Naive thymus-derived CD4-positive, alpha-beta T cell (primary cell): ENCODE data around the gene OSBP2. TPM values are rescaled to one million over a fixed set of nuclear protein-coding genes. Genes with fewer than 3 reads are reported as not detected.
A peak's percentile ranks its signal among the peaks of the same experiment; 100 is the strongest.

Experiments
- ATAC-seq: fragments of 150-1000 bp; cut with Tn5 transposase; 2 replicates; pipeline ENCODE4 v1.10.0; 2021; ENCODE audit warnings: mild to moderate bottlenecking, moderate library complexity
- CTCF ChIA-PET: fragments of 350-600 bp; sonication (Branson Sonifier 250); formaldehyde crosslinking; loops from one replicate; lab custom pipeline; 2021; ENCODE audit warnings: antibody characterized with exemption; lab: Charles Lee
- POLR2A ChIA-PET: fragments of 350-600 bp; sonication (Branson Sonifier 250); formaldehyde crosslinking; loops from one replicate; lab custom pipeline; 2021; ENCODE audit warnings: antibody characterized with exemption, inconsistent platforms; lab: Charles Lee
- DNase-seq, 9 donors: peaks; one replicate each; pipeline versions ENCODE4 v3.0.0 to v3.0.0-alpha.2; 2020 to 2022; ENCODE audit warnings: mixed read lengths in 1 of 9
- H3K27ac ChIP-seq: one replicate; pipeline ENCODE4 v1.7.0; 2013; ENCODE audit warnings: mild to moderate bottlenecking, low read depth, low read length, moderate library complexity
- H3K27me3 ChIP-seq, 2 donors: one replicate each; pipeline ENCODE4 v1.7.0; 2013; ENCODE audit warnings: low read length in 2 of 2, mild to moderate bottlenecking in 2 of 2, moderate library complexity in 2 of 2; ENCODE audit not compliant: control insufficient read depth in 2 of 2, insufficient read depth in 2 of 2
- H3K36me3 ChIP-seq, 3 experiments: 1 replicate in 2 of 3; 2 replicates in 1 of 3; pipeline ENCODE4 v1.7.0; 2013; ENCODE audit warnings: low read length in 3 of 3, mild to moderate bottlenecking in 3 of 3, moderate library complexity in 1 of 3; ENCODE audit not compliant: insufficient read depth in 3 of 3, control insufficient read depth in 2 of 3
- H3K4me1 ChIP-seq, 2 donors: one replicate each; pipeline ENCODE4 v1.7.0; 2013; ENCODE audit warnings: low read length in 2 of 2, mild to moderate bottlenecking in 2 of 2, moderate library complexity in 1 of 2; ENCODE audit not compliant: control insufficient read depth in 2 of 2, insufficient read depth in 2 of 2
- H3K4me3 ChIP-seq: 2 replicates; pipeline ENCODE4 v1.7.0; 2013; ENCODE audit warnings: mild to moderate bottlenecking, low read length
- H3K9me3 ChIP-seq, 3 experiments: 1 replicate in 2 of 3; 2 replicates in 1 of 3; pipeline ENCODE4 v1.7.0; 2013; ENCODE audit warnings: low read length in 3 of 3; ENCODE audit not compliant: control insufficient read depth in 2 of 3
- H3K27ac Mint-ChIP-seq, 9 donors: one replicate each; pipeline ENCODE4 v1.8.0; 2020 to 2022; ENCODE audit warnings: mixed read lengths in 9 of 9, mild to moderate bottlenecking in 8 of 9, moderate library complexity in 5 of 9, inconsistent platforms in 2 of 9
- H3K27me3 Mint-ChIP-seq, 5 donors: one replicate each; pipeline ENCODE4 v1.8.0; 2021 to 2022; ENCODE audit warnings: mixed read lengths in 5 of 5, mild to moderate bottlenecking in 1 of 5
- H3K36me3 Mint-ChIP-seq, 5 donors: one replicate each; pipeline ENCODE4 v1.8.0; 2020 to 2022; ENCODE audit warnings: mixed read lengths in 5 of 5, mild to moderate bottlenecking in 3 of 5, inconsistent platforms in 1 of 5
- H3K4me1 Mint-ChIP-seq, 7 donors: one replicate each; pipeline ENCODE4 v1.8.0; 2020 to 2022; ENCODE audit warnings: mixed read lengths in 7 of 7, mild to moderate bottlenecking in 3 of 7, inconsistent platforms in 1 of 7
- H3K4me3 Mint-ChIP-seq, 10 donors: one replicate each; pipeline ENCODE4 v1.8.0; 2020 to 2022; ENCODE audit warnings: mild to moderate bottlenecking in 10 of 10, mixed read lengths in 10 of 10, moderate library complexity in 6 of 10, inconsistent platforms in 2 of 10
- H3K9me3 Mint-ChIP-seq, 11 donors: one replicate each; pipeline ENCODE4 v1.8.0; 2020 to 2022; ENCODE audit warnings: mixed read lengths in 11 of 11, mild to moderate bottlenecking in 4 of 11, inconsistent platforms in 1 of 11, moderate library complexity in 1 of 11
- intact Hi-C, 2 donors: fragments of 100-400 bp; cut with micrococcal nuclease; formaldehyde crosslinking; loops; one replicate each; pipeline ENCODE4 v1.15.1; 2023
- polyA plus RNA-seq, 2 donors: library from polyadenylated mRNA; unstranded; fragments of 300-500 nt; fragmentation: Illumina TruSeq; gene quantifications; one replicate each; pipeline ENCODE4 v1.2.3, GENCODE V29; 2021
- total RNA-seq, 6 experiments: library from RNA in 5 of 6; stranded (reverse) in 5 of 6; gene quantifications; 1 replicate in 5 of 6; 2 replicates in 1 of 6; pipeline ENCODE4 v1.2.3 and lab custom pipeline; 2021 to 2026

The OSBP2 gene
- total and polyA plus RNA-seq, 7 experiments from 2014 or later = 0.37 to 2.7 (median 1.8) TPM

DNA sequence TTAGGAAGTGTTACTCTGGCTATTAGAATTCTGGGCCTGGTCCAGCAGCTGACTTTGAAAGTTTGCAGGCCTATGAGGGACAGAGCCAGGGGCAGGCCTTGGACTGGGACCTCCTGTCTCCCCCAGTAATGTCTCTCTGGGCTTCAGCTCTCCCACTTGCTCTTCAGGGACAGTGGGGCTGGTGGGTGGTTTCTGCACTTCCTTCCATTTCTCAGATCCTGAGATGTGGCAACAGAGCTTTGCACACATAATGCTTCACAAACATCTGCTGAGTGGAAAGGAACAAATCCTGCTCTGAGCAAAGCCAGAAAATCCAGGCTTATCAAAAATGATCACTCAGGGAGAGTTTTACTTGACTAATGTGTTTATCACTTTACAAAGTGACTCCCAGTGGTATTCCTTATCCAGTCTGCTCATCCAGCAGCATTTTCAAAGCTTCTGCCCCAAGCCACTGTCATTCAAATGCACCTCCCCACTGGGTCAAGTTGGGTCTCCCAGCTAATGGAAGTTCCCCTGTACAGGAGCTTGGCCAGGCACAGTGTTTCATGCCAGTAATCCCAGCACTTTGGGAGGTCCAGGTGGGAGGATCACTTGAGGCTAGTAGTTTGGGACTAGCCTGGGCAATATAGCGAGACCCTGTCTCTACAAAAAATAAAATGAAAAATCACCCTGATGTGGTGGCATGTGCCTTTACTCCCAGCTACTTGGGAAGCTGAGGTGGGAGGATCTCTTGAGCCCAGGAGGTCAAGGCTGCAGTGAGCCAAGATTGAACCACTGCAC lies 13.5 kb upstream of the OSBP2 start:
- Histone ChIP-seq H3K4me1 (no peaks in the 10 kb centered on the region), H3K27ac (no peak overlapping the region), H3K4me3 (no peak overlapping the region), H3K9me3 (no peaks in the 10 kb centered on the region), H3K27me3 (no peaks in the 10 kb centered on the region), H3K36me3 (no peaks in the 10 kb centered on the region)
- ChIA-PET POLR2A (no interaction called here), CTCF (no interaction called here)
- Mint-ChIP-seq H3K4me1 (no peaks in the 10 kb centered on the region), H3K36me3 (no peaks in the 10 kb centered on the region), H3K4me3 (no peak overlapping the region), H3K9me3 (no peaks in the 10 kb centered on the region), H3K27ac (no peak overlapping the region), H3K27me3 (peaks cover 0 to 29% (median 6%) of the 10 kb centered on the region in 5 donors)
- ATAC-seq (no peak), DNase-seq (no peak)
- intact Hi-C loops = no loop called here

DNA sequence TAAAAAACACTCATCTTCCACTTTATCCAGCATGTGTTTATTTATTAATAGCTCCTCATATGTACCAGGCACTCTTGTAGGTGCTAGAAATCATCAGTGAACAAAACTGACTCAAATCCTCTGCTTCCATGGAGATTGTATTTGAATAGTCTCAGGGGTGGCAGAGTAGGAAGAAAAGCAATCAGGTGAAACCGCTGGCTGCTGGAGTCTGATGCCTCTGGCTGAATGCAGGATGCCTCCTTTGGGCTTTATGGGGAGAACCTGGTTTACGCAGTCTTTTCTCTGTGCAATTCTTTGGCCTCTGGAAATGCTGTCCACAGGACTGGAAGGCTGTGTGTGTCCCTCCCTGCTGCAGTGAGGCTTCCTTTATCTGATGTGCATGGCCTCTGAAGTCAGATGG lies 12.8 kb upstream of the OSBP2 start:
- CTCF ChIA-PET = no interaction called here

DNA sequence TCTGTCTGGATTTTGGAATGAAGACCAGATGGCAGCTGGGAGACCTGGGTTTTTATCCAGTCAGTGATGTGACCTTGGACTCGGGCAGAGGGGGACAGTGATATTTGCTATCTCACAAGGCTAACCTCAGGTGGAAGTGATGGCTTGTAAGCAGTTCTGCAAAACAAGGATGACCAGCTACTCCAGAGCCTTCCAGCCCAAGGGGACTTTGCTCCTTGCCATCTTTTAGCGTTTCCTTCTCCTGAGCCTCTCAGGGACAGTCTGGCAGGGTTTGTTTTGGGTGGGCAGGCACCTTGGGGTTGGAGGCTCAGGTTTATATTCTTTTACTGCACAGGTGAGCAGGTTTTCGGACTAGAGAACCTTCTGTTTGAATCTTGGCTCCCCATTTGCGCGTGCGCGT lies 9.5 kb upstream of the OSBP2 start:
- Histone ChIP-seq H3K27ac (no peak overlapping the region), H3K9me3 (no peaks in the 10 kb centered on the region), H3K36me3 (no peaks in the 10 kb centered on the region), H3K4me1 (no peaks in the 10 kb centered on the region), H3K4me3 (no peak overlapping the region), H3K27me3 (no peaks in the 10 kb centered on the region)
- no peaks in the 10 kb centered on the region for H3K4me1 Mint-ChIP-seq
- ChIA-PET CTCF (no interaction called here), POLR2A (no interaction called here)
- H3K27ac Mint-ChIP-seq = no peak overlapping the region
- ATAC-seq = no peak
- H3K4me3 Mint-ChIP-seq = no peak overlapping the region
- DNase-seq = no peak
- intact Hi-C loops = no loop called here
- no peaks in the 10 kb centered on the region for H3K36me3 Mint-ChIP-seq
- peaks cover 0 to 11% (median 0%) of the 10 kb centered on the region in 5 donors for H3K27me3 Mint-ChIP-seq
- no peaks in the 10 kb centered on the region for H3K9me3 Mint-ChIP-seq

More for the DNA sequence above, 12.8 kb upstream of the OSBP2 start:
- Histone ChIP-seq H3K4me1 (no peaks in the 10 kb centered on the region), H3K36me3 (no peaks in the 10 kb centered on the region), H3K27me3 (no peaks in the 10 kb centered on the region), H3K9me3 (no peaks in the 10 kb centered on the region), H3K27ac (no peak overlapping the region), H3K4me3 (no peak overlapping the region)
- POLR2A ChIA-PET = no interaction called here
- no peak overlapping the region for H3K27ac Mint-ChIP-seq
- H3K4me1 Mint-ChIP-seq = no peaks in the 10 kb centered on the region
- intact Hi-C loops = no loop called here
- no peaks in the 10 kb centered on the region for H3K9me3 Mint-ChIP-seq
- H3K4me3 Mint-ChIP-seq = no peak overlapping the region
- ATAC-seq (no peak), DNase-seq (no peak)
- H3K27me3 Mint-ChIP-seq = peaks cover 0 to 26% (median 6%) of the 10 kb centered on the region in 5 donors
- H3K36me3 Mint-ChIP-seq = no peaks in the 10 kb centered on the region

DNA sequence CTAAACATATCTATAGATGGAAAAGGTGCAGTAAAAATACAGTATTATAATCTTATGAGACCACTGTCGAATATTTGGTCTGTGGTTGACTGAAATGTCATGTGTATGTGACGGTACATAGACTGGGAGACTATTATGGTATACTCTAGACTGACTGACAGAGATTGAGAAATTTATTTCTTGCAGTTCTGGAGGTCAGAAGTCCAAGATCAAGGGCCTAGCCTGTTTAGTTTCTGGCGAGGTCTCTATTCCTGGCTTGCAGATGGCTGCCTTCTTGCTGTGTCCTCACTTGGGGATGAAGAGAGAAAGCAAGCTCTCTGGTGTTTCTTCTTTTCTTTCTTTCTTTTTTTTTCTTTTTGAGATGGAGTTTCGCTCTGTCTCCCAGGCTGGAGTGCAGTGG lies 7.3 kb upstream of the OSBP2 start:
- POLR2A ChIA-PET = no interaction called here
- H3K36me3 Mint-ChIP-seq = no peaks in the 10 kb centered on the region
- intact Hi-C loops = no loop called here
- no peak overlapping the region for H3K4me3 Mint-ChIP-seq
- no peak for DNase-seq
- no peaks in the 10 kb centered on the region for H3K36me3 ChIP-seq
- H3K9me3 ChIP-seq = no peaks in the 10 kb centered on the region
- CTCF ChIA-PET = no interaction called here
- no peak overlapping the region for H3K27ac Mint-ChIP-seq
- ATAC-seq = no peak
- no peak overlapping the region for H3K27ac ChIP-seq
- no peaks in the 10 kb centered on the region for H3K4me1 ChIP-seq
- H3K27me3 Mint-ChIP-seq = peaks cover 0 to 17% (median 4%) of the 10 kb centered on the region in 5 donors
- H3K4me3 ChIP-seq = no peak overlapping the region
- no peaks in the 10 kb centered on the region for H3K27me3 ChIP-seq
- no peaks in the 10 kb centered on the region for H3K4me1 Mint-ChIP-seq
- no peaks in the 10 kb centered on the region for H3K9me3 Mint-ChIP-seq

DNA sequence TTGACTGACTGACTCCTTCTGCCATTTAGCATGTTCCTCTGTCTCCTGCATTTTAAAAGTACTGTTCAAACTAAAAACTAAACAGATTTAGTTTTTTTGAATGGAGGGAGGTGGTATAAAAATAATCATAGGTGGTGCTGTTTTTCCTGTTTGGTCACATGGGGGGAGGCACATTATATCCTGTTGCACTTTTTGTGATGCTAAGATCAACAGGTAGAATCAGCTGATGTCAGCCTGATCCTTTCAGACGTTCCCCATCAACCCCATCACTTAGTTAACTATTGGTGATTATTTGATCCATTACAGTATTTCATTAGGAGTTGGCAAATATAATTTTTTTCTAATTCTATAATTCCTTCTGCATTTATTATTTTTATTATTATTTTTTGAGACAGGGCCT lies 5.1 kb upstream of the OSBP2 start:
- H3K4me1 ChIP-seq = peaks cover 6 to 7% of the 10 kb centered on the region in 2 donors
- H3K4me1 Mint-ChIP-seq = peaks cover 0 to 12% (median 10%) of the 10 kb centered on the region in 7 donors
- peaks cover 0 to 22% (median 4%) of the 10 kb centered on the region in 5 donors for H3K27me3 Mint-ChIP-seq
- intact Hi-C loops = loop anchor here in 1 of 2 donors (10.0 kb wide), 1 partner anchor 1785 kb away; the partner anchor contains the start of gene FBXO7
- POLR2A ChIA-PET = no interaction called here
- CTCF ChIA-PET = no interaction called here
- no peaks in the 10 kb centered on the region for H3K27me3 ChIP-seq
- peaks cover 0 to 1% (median 0%) of the 10 kb centered on the region in 5 donors for H3K36me3 Mint-ChIP-seq
- H3K36me3 ChIP-seq = no peaks in the 10 kb centered on the region
- no peak overlapping the region for H3K4me3 ChIP-seq
- H3K27ac Mint-ChIP-seq = no peak overlapping the region
- ATAC-seq (no peak), DNase-seq (no peak)
- H3K27ac ChIP-seq = no peak overlapping the region
- no peaks in the 10 kb centered on the region for H3K9me3 ChIP-seq
- H3K4me3 Mint-ChIP-seq = no peak overlapping the region
- H3K9me3 Mint-ChIP-seq = no peaks in the 10 kb centered on the region

DNA sequence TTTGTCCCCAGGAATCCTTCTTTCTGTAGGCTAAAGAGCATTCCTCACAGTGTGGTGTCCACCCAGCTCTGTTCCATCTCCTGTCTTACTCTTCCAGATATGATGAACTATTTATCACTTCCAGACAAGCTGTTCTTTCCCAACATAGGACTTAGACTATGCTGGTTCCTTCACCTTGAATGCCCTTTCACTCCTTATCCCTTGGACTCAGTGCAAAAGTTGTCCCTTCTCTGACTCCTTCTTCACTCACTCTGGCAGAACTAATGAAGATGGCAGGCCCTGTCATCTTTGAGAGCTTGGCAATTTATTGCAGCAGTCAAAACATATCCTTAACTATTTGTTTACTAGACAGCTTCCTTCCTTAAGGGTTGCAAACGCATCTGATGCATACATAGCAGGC lies 3.5 kb upstream of the OSBP2 start:
- Mint-ChIP-seq H3K4me1 (peaks cover 0 to 22% (median 19%) of the 10 kb centered on the region in 7 donors), H3K27ac (no peak overlapping the region), H3K36me3 (peaks cover 0 to 1% (median 0%) of the 10 kb centered on the region in 5 donors), H3K4me3 (peak overlapping the region in 1 of 10 donors; percentile 48), H3K9me3 (no peaks in the 10 kb centered on the region), H3K27me3 (peaks cover 0 to 29% (median 4%) of the 10 kb centered on the region in 5 donors)
- DNase-seq (no peak), ATAC-seq (no peak)
- H3K27me3 ChIP-seq = no peaks in the 10 kb centered on the region
- H3K4me1 ChIP-seq = peaks cover 6 to 7% of the 10 kb centered on the region in 2 donors
- H3K27ac ChIP-seq = no peak overlapping the region
- POLR2A ChIA-PET = interaction anchor here (0.6 kb wide), 1 partner anchor 1137 kb away, joined by 3 read pairs; no protein-coding TSS in a partner anchor
- H3K9me3 ChIP-seq = no peaks in the 10 kb centered on the region
- H3K4me3 ChIP-seq = no peak overlapping the region
- CTCF ChIA-PET = interaction anchor here (0.5 kb wide), 1 partner anchor 228 kb away, joined by 5 read pairs; no protein-coding TSS in a partner anchor
- H3K36me3 ChIP-seq = no peaks in the 10 kb centered on the region
- intact Hi-C loops = loop anchor here in 1 of 2 donors (10.0 kb wide), 1 partner anchor 1784 kb away; the partner anchor contains the start of gene FBXO7
